NOMO-1 treated with dmso at 0.1 percent for 144 hours (cell line): ENCODE measurements around the gene PPP1R3E.
A peak's percentile ranks its signal among the peaks of the same experiment; 100 is the strongest.

Experiments
- DNase-seq: peaks from one replicate; lab custom pipeline; 2025; ENCODE audit not compliant: unreplicated experiment; lab: John Stamatoyannopoulos, UW

The PPP1R3E gene

DNA sequence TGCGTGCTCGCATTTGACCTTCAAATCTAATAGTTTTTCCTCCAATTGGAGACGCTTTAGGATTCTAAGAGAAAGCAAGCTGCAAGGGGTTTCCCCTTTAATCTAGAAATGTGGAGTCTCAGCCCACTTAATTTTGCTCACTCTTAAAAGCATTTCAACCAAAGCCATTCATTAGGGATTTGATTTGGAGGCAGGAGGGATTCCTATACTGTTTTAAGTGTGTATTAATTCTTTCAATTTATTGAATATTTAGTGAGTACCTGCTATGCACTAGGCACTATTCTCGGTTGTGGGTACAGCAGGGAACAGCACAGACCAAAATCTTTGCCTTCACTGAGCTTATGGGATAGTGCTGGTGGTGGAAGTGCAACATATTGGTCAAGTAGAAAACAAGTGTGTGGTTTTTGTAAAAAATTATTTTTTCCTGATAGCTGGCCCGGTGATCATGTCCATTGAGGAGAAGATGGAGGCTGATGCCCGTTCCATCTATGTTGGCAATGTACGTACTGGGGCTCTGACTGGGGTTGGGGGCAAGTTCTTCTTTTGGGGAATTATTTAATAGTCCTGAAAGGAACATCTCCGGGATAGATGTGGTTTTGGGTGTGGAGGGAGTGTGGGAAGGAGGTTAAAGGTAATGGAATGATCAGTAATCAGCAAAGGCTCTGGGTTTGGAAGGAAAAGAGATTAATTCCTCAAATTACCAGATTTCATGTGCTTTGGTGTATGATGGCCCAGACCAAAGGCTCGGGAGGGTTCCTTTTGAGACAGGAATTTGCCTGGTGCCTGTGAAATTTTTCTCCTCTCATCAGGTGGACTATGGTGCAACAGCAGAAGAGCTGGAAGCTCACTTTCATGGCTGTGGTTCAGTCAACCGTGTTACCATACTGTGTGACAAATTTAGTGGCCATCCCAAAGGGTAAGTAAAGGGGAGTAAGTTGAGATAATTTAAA, 20.2 kb upstream of the PPP1R3E start:
- no peak for DNase-seq

DNA sequence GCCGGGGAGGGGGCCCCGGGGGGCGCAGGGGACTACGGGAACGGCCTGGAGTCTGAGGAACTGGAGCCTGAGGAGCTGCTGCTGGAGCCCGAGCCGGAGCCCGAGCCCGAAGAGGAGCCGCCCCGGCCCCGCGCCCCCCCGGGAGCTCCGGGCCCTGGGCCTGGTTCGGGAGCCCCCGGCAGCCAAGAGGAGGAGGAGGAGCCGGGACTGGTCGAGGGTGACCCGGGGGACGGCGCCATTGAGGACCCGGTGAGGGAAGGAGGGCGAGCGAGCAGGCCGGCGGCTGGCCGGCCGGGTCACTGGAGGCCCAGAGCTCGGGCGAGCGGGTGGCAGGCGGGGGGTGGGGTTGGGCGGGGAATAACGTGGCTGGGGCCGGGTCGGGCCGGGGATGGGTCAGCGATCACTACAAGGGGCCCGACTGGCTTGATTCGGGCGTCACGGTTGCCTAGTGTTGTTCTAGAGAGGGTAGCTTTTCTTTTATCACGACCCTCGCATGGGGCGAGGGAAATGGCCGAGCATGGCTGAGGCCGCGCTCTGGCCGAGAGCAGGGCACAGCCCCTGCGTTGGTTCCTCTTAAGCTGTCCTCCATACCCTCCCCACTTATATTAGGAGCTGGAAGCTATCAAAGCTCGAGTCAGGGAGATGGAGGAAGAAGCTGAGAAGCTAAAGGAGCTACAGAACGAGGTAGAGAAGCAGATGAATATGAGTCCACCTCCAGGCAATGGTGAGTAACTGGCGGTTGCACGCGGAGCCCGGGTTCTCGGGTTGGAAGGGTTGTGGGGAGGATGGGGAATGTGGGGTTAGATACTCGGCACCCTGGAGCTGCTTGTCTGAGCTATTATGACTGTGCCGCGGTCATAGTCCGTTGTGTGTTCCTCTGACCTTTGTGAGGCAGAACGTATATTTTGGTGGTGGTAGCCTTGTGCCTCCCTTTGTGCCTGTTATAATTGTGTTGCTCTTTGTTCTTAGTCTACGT, 19.2 kb upstream of the PPP1R3E start:
- DNase-seq: peak; percentile 16

DNA sequence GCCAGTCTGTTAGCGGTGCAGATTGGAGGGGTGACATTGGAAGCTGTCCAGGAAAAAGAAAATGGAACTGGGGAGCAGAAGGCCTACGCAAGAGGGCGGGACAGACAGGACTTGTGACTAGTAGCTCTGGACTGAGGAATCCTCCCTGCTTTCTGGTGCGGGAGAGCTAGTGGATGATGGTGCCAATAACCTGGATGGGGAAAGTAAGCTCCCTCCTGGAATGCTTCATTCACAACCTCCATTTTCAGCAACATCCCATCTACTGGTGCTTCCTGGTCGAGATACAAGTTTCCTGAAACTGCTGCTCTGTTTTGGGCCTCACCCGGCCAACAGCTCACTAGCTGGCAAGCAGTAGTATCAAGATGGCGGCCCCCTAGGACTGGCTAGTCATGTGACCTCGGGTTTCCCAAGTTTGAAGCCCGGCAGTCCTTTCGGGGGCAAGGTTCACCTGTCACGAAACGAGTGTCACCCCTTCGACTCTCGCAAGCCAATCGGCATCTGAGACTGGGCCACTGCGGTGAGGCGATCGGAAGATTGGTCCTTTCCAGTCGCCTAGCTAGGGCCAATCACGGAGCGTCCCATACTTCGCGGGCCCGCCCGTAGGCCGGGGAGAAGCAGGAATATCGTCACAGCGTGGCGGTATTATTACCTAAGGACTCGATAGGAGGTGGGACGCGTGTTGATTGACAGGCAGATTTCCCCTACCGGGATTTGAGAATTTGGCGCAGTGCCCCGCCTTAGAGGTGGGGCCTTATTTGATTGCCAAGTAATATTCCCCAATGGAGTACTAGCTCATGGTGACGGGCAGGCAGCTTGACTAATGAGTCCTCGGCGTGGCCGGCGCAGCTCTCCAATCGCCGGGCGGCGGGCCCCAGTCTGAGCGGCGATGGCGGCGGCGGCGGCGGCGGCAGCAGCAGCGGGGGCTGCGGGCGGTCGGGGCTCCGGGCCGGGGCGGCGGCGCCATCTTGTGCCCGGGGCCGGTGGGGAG, 18.2 kb upstream of the PPP1R3E start, which contains the start of gene PABPN1:
Gene PABPN1 (plus strand): TSS at position 874 of the 988 bp plus-strand sequence. CDS start 13 bp downstream, at position 887.
- peak; percentile 99 for DNase-seq

DNA sequence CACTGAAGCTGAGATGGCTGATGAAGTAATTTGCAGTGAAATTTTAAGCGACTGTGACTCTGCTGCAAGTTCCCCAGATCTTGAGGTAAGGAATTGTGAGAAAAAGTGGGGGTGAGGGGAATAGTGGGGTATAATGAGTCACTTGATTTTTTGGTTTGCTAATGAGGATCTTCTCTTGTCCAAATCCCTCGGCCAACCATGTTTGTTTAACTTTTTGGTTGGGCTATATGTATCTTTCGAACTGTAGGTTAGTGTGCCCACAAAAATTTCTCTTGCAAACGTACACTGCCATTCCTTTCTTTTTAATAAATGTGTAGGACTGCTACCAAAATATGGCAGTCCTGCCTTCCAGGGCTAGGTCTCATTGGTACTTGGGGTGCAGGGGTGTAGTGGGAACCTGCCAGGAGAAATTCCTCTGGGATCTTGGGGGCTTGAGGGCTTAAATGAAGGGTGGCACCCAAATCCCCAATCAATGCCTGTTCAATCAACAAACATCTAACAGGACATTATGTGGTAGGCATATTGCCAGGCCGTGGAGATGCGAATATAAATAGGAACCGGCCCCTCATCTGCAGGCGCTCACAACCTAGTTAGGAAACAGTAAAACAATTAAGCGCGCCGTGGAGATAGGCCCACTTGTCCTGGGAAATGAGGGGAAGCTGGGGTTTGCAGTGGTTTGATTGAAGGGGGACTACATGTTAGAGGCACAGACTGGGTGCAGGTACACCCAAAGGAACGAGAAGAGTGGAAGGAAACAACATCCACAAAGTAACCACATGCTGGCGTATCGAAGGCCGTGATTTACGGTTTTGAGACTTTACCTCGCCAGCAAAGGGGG, 17.3 kb upstream of the PPP1R3E start:
- no peak for DNase-seq

DNA sequence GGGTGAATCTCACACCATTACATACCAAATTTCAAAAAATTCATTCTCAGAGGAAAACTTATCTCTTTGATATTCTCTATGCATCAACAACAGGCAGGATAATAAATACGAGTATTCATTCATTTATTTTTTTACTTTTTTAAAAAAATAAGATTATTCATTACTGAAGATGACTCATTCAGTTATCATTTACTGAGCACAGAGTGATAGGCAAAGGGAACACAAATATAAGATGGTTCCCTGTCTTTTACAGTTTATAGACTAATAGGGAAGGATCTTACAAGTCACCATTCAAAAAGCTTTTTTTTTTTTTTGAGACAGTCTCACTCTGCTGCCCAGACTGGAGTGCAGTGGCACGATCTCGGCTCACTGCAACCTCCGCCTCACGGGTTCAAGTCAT, 13.6 kb upstream of the PPP1R3E start:
- DNase-seq: no peak

DNA sequence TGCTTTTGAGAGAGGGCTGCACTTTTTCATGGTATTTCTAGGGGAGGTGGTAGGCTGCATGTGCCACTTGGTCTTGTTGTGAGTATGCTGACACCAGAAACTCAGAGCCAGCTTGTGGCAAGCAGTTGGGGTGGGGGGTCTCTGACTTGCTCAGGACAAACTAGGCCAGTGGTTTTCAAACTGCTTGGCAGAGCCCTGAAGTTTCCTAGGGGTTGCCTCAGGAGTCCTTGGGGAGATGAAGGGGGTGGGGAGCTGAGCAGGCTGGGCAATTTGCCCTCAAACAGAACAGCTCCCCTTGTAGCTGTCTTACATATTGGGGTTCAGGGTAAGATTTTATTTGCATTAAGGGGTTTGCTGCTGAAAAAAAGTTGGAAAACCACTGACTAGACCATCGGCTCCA, 7.9 kb upstream of the PPP1R3E start:
- DNase-seq: no peak

DNA sequence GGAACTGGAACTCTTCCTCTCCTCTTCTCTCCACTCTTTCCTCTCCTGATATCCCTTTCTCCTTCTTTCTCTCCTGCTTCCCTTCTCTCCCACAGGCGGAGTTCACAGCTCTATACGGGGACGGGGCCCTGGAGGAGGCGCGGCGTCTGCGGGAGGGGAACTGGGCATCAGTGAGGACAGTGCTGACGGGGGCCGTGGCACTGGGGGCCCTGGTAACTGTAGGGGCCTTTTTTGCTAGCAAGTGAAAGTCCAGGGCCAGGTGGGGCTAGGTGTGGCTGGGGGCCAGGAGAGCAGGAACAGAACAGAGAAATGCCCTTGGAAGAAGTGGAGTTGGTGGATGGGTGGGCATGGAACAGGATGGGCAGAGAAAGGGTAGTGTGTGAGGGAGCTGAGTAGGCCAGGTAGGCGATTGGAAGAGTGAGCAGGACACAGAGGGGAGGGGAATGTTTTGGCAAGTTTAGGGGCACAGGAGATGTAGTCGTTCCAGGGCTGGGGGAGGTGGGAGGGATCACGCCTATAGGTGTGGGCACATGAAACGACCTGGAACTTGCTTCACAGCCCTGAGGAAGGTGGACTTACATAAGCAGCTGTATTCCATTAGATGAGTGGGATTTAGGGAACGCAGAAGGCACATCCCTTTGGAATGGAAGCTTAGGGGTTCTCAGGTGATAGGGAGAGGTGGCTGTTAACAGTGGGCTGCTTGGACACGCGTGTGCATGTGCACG, 6.2 kb upstream of the PPP1R3E start:
- no peak for DNase-seq

DNA sequence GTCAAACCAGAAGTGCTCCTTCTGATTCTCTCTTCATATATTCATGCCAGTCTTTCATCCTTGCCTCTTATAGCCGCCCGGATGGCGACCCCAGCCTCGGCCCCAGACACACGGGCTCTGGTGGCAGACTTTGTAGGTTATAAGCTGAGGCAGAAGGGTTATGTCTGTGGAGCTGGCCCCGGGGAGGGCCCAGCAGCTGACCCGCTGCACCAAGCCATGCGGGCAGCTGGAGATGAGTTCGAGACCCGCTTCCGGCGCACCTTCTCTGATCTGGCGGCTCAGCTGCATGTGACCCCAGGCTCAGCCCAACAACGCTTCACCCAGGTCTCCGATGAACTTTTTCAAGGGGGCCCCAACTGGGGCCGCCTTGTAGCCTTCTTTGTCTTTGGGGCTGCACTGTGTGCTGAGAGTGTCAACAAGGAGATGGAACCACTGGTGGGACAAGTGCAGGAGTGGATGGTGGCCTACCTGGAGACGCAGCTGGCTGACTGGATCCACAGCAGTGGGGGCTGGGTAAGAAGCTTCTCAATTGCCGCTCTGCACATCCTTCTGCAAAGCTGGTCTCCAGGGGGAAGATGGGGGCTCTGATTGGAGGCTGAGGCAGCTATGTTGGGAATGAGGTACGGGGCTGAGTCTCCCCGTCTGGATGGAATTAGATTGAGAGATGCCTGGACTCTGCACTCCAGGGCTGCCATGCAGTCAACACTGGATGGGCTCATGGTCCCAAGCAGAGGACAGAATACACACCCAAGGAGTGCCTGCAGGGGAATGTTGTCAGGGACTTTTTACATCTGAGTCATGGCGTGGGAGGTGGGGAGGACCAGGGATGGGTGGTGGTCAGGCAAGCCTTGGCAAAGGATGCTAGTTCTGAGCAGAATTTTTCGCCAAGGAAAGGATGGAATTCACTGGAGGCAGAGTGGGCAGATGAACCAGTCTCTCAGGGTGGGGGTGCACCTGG, 5.3 kb upstream of the PPP1R3E start:
- DNase-seq: no peak

DNA sequence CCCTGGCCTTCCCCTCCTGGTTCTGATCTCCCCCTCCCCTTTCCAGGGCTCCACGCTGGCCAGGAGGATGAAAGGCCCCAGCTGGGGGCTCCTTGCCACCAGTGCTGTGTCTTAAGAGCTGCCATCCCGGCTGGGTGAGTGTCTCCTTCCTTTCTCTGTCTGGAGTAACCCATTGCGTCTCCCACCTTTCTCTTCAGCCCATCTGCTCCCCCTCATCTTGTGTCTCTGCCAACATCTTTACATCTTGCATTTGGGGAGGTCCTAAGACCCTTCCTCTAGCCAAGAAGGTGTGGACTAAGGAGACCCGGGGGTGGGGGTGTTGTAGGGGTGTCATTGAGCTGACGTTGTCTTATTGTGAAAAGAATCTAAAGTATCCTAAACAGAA, 4.5 kb upstream of the PPP1R3E start:
- no peak for DNase-seq

DNA sequence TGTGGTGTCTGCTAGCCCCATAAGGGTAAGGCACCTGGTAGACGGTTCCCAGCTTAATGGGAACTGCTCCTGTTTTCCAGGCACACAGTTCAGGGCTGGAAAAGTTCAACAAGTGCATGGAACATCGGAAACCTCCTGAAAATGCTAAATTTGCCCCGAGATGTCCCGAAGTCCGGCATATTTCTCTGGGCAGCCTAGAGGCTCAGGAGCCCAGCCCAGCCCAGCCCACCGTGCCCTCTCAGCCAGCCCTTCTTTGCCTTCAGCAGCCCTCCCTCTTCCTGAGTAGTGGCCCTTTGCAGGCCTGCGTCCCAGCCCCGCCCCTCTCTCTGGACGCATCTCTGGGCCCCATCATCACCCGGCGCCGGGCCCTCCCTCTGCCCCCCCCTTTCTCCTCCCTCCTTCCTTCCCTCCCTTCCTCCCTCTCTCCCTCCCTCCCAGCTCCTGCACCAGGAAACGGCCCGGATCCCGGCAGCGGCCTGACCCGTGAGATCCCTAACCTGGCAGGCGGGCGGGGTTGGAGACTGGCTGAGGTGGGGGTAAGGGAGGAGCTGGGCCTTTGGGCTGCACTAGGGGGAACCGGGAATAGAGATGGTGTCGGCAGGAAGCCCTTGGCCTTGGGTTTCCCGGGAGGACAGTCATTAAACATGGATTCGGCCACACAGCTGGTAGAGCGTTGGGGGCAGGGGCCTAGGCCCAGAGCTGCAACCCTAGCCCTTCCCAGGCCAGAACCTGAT, 3.9 kb upstream of the PPP1R3E start, which contains the start of gene BCL2L2:
Gene BCL2L2 (plus strand): TSS at position 422 of the 734 bp plus-strand sequence. CDS start 935 bp downstream, outside the sequence.
- peak; percentile 68 for DNase-seq

DNA sequence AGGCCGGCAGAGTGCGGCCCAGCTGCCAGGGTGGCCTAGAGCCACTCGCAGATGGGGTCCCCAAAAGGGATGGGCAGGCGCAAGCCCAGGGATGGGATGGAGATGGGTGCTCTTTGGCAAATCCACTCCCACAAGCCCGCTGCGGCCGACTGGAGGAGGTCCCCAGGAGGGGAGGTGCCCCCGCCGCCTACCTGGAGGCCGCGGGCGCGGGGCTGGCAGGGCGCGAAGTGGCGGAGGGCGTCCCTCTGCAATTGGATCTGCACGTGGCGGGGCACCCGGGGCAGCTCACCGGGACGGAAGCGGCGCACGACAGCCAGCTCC, 730 bp downstream of the PPP1R3E start:
- DNase-seq: no peak

DNA sequence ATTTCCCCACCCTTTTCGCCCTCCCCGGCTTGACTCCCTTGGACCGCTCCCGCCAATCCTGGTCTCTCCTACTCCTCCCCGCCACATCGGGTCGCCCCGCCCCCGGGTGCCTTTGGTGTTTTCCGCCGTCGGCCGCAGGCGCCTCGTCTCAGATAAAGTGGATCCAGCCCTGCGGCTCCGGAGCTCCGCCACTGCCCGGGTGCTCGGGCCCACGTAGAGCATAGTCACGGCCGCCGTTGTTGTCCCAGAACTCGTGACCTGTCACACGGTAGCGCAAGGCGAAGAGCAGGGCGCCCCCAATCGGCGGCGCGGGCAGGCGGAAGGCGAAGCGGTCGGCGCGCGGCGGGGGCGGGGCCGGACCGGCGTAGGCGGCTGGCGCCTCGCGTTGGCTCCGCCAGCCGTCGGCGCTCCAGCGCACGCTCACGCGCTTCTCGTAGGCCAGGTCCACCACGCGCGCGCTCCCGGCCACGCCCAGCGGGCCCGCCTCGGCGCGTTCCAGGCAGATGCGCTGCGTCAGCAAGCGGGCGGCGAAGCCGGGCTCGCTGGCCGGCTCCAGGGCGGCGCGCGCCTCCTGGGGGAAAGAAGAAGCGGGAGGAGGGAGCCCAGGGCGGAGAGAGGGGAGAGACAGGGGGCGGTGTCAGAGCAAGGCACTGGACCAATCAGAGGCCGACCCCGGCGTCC, 1.2 kb downstream of the PPP1R3E start:
- peak; percentile 99 for DNase-seq

DNA sequence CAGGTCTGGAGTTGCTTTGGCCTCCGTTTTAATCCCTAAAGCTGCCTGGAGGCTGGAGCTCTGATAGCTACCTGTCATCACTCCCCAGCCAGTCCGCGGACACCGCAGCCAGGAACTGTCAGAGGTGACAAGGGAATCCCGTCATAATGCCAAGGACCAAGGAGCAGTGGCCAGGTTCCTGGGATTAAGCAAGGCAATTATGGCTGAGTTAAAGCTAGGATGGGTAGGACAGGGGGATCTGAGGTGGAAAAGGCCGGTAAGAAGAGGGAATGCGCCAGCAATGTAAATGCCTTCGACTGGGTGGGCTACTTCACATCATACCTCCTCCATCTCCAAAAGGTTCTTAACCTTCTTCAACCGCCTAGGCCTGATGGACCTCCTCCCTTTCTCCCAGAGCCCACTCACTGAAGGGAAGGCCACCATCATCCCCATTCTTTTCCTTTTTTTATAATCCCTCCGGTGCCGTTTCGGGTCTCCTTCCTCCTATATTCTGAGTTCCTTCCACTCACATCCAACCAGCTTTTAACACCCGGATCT, 1.9 kb downstream of the PPP1R3E start:
- no peak for DNase-seq

DNA sequence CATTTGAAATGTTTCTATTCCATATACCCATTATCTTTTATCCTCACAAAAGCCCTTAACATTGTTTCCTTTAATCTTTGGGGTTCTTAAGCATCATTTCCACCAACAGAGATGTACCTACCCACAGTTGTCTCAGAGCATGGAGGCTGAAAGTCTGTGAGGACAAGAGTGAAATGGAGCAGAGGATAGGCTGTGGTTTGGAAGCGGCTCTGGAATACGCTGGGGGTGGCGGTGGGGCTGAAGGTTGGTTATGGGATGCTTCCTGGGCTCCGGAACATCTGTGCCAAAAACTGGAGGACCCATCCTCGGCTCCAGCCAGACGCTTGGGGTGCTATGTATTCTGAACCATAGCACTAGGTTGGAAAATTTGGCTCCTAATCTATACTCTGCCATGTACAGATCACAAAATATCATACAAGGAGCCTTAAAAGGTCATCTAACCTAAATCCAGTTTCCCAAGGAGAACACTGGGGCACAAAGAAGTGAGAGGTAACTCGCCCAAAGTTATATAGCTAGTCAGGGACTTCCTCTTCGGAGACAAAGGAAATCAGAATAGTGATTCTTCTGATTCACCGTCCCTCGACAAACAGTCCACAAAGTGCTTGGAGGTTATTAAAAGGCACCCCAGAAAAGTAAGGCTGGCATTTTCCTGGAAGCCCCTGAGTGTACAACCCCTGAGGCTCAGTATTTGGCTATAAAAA, 2.5 kb downstream of the PPP1R3E start:
- DNase-seq: no peak

DNA sequence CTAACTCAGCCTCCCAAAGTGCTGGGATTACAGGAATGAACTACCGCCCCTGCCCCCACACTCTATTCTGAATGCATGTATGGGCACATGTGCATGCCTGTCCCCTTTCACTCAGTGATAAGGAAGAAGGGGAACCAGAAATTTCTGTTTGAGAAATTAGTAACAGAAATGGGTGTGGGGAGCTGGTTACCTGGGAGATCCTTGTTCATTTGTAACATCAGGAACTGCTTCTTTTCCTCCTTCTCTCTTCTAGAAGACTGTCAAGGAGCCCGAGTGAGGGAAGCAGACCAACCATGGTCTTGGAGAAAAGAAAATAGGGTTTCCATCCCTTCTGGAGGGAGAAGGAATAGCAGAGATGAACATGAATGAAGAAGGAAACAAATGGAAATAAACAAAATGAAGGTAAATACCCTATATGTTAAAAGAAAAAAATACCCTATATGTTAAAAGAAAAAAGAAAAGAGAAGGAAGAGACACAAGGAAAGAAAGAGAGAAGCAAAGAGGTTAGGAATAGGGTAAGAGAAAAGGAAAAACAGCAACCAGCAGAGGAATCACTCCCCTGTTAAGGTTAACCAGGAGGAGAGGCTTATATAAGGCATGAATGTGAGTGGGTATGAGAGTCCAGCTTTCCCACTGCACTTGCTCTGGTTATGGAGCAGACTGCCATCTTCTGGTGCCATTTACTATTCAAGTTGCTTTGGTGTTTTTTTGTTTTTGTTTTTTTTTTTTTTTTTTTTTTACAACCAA, 3.3 kb downstream of the PPP1R3E start:
- DNase-seq: no peak
